ENCODE results near the gene RENBP.

- TF ChIP-seq CTCF (IDR thresholded peaks at IDR 0.05) = no peak
- no peak for TF ChIP-seq POLR2A (IDR thresholded peaks at IDR 0.05)
Observed at GRCh38 chrX:153944140-153944799, at the start of gene RENBP.
